ENCODE data around the gene SSH3.

DNA sequence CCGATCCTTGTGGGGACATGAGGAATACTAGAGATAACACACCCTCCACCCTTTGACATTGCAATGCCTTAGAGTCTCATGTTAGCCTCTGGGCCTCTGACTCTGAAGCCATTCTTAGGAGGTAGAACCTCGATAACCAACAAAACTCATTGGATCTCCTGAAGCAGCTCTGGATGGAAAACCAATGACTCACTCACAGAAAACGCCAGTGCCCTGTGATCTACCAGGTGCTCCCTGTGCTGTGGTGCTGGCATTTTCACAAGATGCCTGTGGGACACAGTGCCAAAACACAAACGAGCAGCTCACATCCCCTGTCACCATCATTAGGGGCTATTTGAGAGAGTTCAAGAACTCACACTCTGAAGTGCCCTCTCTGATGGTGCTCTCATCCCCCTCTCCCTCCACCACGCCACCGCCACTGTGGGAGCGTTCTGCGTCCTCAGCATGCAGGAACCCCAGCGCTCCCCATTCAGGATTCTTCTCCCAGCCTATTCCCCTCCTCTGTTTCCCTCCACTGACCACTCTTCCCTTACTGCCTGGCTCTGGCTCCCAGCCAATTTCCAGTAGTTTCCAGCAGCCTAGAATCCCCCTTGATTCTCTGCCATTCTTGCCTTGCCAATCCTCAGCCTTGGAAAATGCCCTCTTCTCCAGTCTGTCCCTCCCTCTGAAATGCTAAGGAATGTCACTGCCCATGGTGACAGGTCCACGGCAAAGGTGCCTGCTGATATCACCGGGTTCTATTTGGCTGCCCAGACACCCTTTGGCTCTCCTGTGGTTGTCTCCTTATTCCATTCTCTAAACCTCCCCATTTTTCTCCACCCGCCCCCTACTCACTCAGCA is 54.7 kb downstream of the SSH3 start:
- no peak for TF ChIP-seq EZH2 (IDR thresholded peaks at IDR 0.05; ENCODE audit: low read length, missing control alignments)
- TF ChIP-seq, protein P1, sequence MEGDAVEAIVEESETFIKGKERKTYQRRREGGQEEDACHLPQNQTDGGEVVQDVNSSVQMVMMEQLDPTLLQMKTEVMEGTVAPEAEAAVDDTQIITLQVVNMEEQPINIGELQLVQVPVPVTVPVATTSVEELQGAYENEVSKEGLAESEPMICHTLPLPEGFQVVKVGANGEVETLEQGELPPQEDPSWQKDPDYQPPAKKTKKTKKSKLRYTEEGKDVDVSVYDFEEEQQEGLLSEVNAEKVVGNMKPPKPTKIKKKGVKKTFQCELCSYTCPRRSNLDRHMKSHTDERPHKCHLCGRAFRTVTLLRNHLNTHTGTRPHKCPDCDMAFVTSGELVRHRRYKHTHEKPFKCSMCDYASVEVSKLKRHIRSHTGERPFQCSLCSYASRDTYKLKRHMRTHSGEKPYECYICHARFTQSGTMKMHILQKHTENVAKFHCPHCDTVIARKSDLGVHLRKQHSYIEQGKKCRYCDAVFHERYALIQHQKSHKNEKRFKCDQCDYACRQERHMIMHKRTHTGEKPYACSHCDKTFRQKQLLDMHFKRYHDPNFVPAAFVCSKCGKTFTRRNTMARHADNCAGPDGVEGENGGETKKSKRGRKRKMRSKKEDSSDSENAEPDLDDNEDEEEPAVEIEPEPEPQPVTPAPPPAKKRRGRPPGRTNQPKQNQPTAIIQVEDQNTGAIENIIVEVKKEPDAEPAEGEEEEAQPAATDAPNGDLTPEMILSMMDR (conservative IDR thresholded peaks at IDR 0.05 in 1 of 2, IDR thresholded peaks at IDR 0.05 in 1 of 2; ENCODE audit: low read depth in 1 of 2, low read length in 2 of 2), result no peak

Data from fibroblast of lung (primary cell).